Measurements from ENCODE around the gene ZNF624. TPM values are rescaled to one million over a fixed set of nuclear protein-coding genes. Genes with fewer than 3 reads are reported as not detected.

The ZNF624 gene
- total RNA-seq, 1 donor from 2014 or later: 1.2 TPM

GRCh38 chr17:16652252-16652651 is 1.4 kb downstream of the ZNF624 start:
- peak overlapping the region; percentile 99 for H3K27ac ChIP-seq (replicated peaks)
- DNase-seq: no peak
- H3K4me3 ChIP-seq: peak overlapping the region; percentile 85
- no peaks in the 10 kb centered on the region for H3K36me3 ChIP-seq
- no peaks in the 10 kb centered on the region for H3K9me3 ChIP-seq (replicated peaks)
- no peak for TF ChIP-seq CTCF (IDR thresholded peaks at IDR 0.05; ENCODE audit: borderline replicate concordance)
- peaks cover 19% of the 10 kb centered on the region for H3K4me1 ChIP-seq
- intact Hi-C loops (cut with micrococcal nuclease): no loop called here
- H3K27me3 ChIP-seq (ENCODE audit: low read depth): no peaks in the 10 kb centered on the region

DNA sequence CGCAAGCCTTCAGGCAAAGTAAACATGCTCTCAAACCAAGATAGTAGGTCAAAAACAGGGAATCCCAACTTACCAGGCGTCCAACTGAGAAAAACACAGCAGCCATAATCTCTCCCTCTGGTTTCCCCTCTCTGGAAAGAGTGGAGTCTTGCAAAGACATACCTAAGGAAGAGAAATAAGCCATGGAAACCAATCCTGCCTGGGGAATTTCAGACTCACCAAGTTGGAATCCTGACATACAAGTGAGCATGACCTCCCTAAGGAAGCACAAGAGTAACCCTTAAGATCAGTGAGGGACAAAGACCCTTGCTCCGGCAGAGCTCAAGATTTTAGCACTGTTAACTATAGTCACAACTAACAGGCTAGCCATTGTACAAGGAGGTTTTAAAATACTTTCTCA is 4.1 kb downstream of the ZNF624 start:
- Histone ChIP-seq H3K27me3 (ENCODE audit: low read depth) (no peaks in the 10 kb centered on the region), H3K4me3 (no peak overlapping the region), H3K36me3 (peaks cover 11% of the 10 kb centered on the region), H3K4me1 (peaks cover 19% of the 10 kb centered on the region), H3K9me3 (replicated peaks) (no peaks in the 10 kb centered on the region), H3K27ac (replicated peaks) (no peak overlapping the region)
- no peak for DNase-seq
- no peak for TF ChIP-seq CTCF (IDR thresholded peaks at IDR 0.05; ENCODE audit: borderline replicate concordance)
- intact Hi-C loops (cut with micrococcal nuclease): loop anchor here (10.0 kb wide), 1 partner anchor 65 kb away; no protein-coding TSS in a partner anchor

GRCh38 chr17:16639438-16639837 is 14.2 kb downstream of the ZNF624 start:
- Histone ChIP-seq H3K27ac (replicated peaks) (no peak overlapping the region), H3K27me3 (ENCODE audit: low read depth) (no peaks in the 10 kb centered on the region), H3K9me3 (replicated peaks) (no peaks in the 10 kb centered on the region), H3K4me3 (no peak overlapping the region), H3K4me1 (no peaks in the 10 kb centered on the region), H3K36me3 (peaks cover 42% of the 10 kb centered on the region)
- no peak for TF ChIP-seq CTCF (IDR thresholded peaks at IDR 0.05; ENCODE audit: borderline replicate concordance)
- DNase-seq: no peak
- intact Hi-C loops (cut with micrococcal nuclease): no loop called here

- H3K27me3 ChIP-seq (ENCODE audit: low read depth): no peaks in the 10 kb centered on the region
- TF ChIP-seq CTCF (IDR thresholded peaks at IDR 0.05; ENCODE audit: borderline replicate concordance): no peak
- H3K4me1 ChIP-seq: no peaks in the 10 kb centered on the region
- H3K27ac ChIP-seq (replicated peaks): no peak overlapping the region
- H3K9me3 ChIP-seq (replicated peaks): peaks cover 98% of the 10 kb centered on the region
- peaks cover 86% of the 10 kb centered on the region for H3K36me3 ChIP-seq
- DNase-seq: no peak
- H3K4me3 ChIP-seq: no peak overlapping the region
- intact Hi-C loops (cut with micrococcal nuclease): no loop called here
Measured at GRCh38 chr17:16623282-16623681, 30.4 kb downstream of the ZNF624 start.

DNA sequence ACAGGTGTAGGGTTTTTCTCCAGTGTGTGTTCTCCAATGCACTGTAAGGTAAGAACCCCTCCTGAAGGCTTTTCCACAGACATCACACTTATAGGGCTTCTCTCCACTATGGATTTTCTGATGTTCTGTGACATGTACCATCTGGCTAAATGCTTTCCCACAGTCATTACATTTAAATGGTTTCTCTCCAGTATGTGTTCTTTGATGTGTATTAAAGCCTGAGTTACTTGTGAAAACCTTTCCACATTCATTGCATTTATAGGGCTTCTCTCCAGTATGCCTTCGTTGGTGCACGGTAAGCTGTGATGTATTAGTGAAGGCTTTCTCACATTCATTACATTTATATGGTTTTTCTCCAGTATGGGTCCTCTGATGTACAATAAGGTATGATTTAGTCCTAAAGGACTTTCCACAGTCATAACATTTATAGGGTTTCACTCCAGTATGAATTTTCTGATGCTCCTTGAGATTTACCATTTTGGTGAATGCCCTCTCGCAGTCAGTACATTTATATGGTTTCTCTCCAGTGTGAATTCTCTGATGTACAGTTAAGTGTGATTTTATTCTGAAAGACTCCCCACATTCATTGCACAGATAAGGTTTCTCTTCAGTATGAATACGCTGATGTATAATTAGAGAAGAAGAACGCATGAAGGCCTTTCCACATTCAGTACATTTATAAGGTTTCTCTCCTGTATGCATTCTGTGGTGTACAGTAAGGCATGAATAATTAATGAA is 30.9 kb downstream of the ZNF624 start:
- no peak for TF ChIP-seq CTCF (IDR thresholded peaks at IDR 0.05; ENCODE audit: borderline replicate concordance)

More for the DNA sequence above, 30.9 kb downstream of the ZNF624 start:
- Histone ChIP-seq H3K27me3 (ENCODE audit: low read depth) (no peaks in the 10 kb centered on the region), H3K4me3 (no peak overlapping the region), H3K9me3 (replicated peaks) (peaks cover 100% of the 10 kb centered on the region), H3K4me1 (no peaks in the 10 kb centered on the region), H3K27ac (replicated peaks) (no peak overlapping the region), H3K36me3 (peaks cover 80% of the 10 kb centered on the region)
- DNase-seq: no peak
- intact Hi-C loops (cut with micrococcal nuclease): no loop called here
